Lower leg skin (tissue), 3 donors: Measurements from ENCODE around the gene TBRG4.

Experiments
- CTCF ChIP-seq, 3 donors: fragments of 450-650 bp; IDR thresholded peaks; one replicate each; pipeline ENCODE4 v1.5.1; 2016; ENCODE audit warnings: antibody characterized with exemption in 3 of 3, mild to moderate bottlenecking in 3 of 3, moderate library complexity in 2 of 3
- POLR2A ChIP-seq, 2 donors: fragments of 450-650 bp; IDR thresholded peaks; one replicate each; pipeline ENCODE4 v1.6.1; 2016 to 2017; ENCODE audit warnings: antibody characterized with exemption in 2 of 2, mild to moderate bottlenecking in 1 of 2, moderate library complexity in 1 of 2

- no peak for TF ChIP-seq CTCF (IDR thresholded peaks at IDR 0.05)
- TF ChIP-seq POLR2A (IDR thresholded peaks at IDR 0.05) = no peak
Measured at GRCh38 chr7:45077579-45077978, 33.9 kb downstream of the TBRG4 start.
